Measurements from ENCODE around the gene KCNIP4.
A peak's percentile ranks its signal among the peaks of the same experiment; 100 is the strongest.

Gene KCNIP4

GRCh38 chr4:20984576-20984836 is 964.1 kb downstream of the KCNIP4 start:
- no peak for DNase-seq (ENCODE audit: low read depth, low spot score)

GRCh38 chr4:20983763-20984575 is 964.6 kb downstream of the KCNIP4 start:
- DNase-seq (ENCODE audit: low read depth, low spot score), result peak; percentile 2

- no peak for DNase-seq (ENCODE audit: low read depth, low spot score)
Observed at GRCh38 chr4:20982544-20982943, 966.0 kb downstream of the KCNIP4 start.

GRCh38 chr4:20960291-20960690 is 988.3 kb downstream of the KCNIP4 start:
- DNase-seq (ENCODE audit: low read depth, low spot score), result no peak

- DNase-seq (ENCODE audit: low read depth, low spot score), result no peak
Observed at GRCh38 chr4:20954541-20954940, 994.0 kb downstream of the KCNIP4 start.

GRCh38 chr4:20944961-20945360 is 1003.6 kb downstream of the KCNIP4 start:
- no peak for DNase-seq (ENCODE audit: low read depth, low spot score)

GRCh38 chr4:20944451-20944850 is 1004.1 kb downstream of the KCNIP4 start:
- DNase-seq (ENCODE audit: low read depth, low spot score), result no peak

- DNase-seq (ENCODE audit: low read depth, low spot score), result no peak
Observed at GRCh38 chr4:20938204-20938603, 1010.4 kb downstream of the KCNIP4 start.

GRCh38 chr4:20926529-20926928 is 1022.0 kb downstream of the KCNIP4 start:
- no peak for DNase-seq (ENCODE audit: low read depth, low spot score)

GRCh38 chr4:20925176-20925575 is 1023.4 kb downstream of the KCNIP4 start:
- DNase-seq (ENCODE audit: low read depth, low spot score), result no peak

- DNase-seq (ENCODE audit: low read depth, low spot score), result no peak
Observed at GRCh38 chr4:20922962-20923361, 1025.6 kb downstream of the KCNIP4 start.

GRCh38 chr4:20916106-20916505 is 1032.5 kb downstream of the KCNIP4 start:
- DNase-seq (ENCODE audit: low read depth, low spot score), result no peak

GRCh38 chr4:20904966-20905365 is 1043.6 kb downstream of the KCNIP4 start:
- DNase-seq (ENCODE audit: low read depth, low spot score), result no peak

- DNase-seq (ENCODE audit: low read depth, low spot score), result no peak
Observed at GRCh38 chr4:20901851-20902250, 1046.7 kb downstream of the KCNIP4 start.

- no peak for DNase-seq (ENCODE audit: low read depth, low spot score)
Observed at GRCh38 chr4:20899591-20899990, 1049.0 kb downstream of the KCNIP4 start.

- no peak for DNase-seq (ENCODE audit: low read depth, low spot score)
Observed at GRCh38 chr4:20895988-20896387, 1052.6 kb downstream of the KCNIP4 start.

- DNase-seq (ENCODE audit: low read depth, low spot score), result no peak
Observed at GRCh38 chr4:20895208-20895607, 1053.4 kb downstream of the KCNIP4 start.

- no peak for DNase-seq (ENCODE audit: low read depth, low spot score)
Observed at GRCh38 chr4:20890761-20891160, 1057.8 kb downstream of the KCNIP4 start.

- no peak for DNase-seq (ENCODE audit: low read depth, low spot score)
Observed at GRCh38 chr4:20889901-20890300, 1058.7 kb downstream of the KCNIP4 start.

- DNase-seq (ENCODE audit: low read depth, low spot score), result no peak
Observed at GRCh38 chr4:20883677-20884076, 1064.9 kb downstream of the KCNIP4 start.

GRCh38 chr4:20883231-20883630 is 1065.3 kb downstream of the KCNIP4 start:
- DNase-seq (ENCODE audit: low read depth, low spot score), result no peak

- DNase-seq (ENCODE audit: low read depth, low spot score), result no peak
Observed at GRCh38 chr4:20882500-20882899, 1066.1 kb downstream of the KCNIP4 start.

GRCh38 chr4:20881658-20882057 is 1066.9 kb downstream of the KCNIP4 start:
- DNase-seq (ENCODE audit: low read depth, low spot score), result no peak

- DNase-seq (ENCODE audit: low read depth, low spot score), result no peak
Observed at GRCh38 chr4:20878806-20879205, 1069.8 kb downstream of the KCNIP4 start.
